ENCODE measurements around the gene SEPHS2. TPM values are rescaled to one million over a fixed set of nuclear protein-coding genes. Genes with fewer than 3 reads are reported as not detected.
"Not testable (repeated sequence)": the region's sequence is repeated elsewhere in the genome, so short reads cannot be mapped to it uniquely, and the experiment has no call there.

The SEPHS2 gene
- total RNA-seq, 1 experiment from 2014 or later = 53.5 TPM

DNA sequence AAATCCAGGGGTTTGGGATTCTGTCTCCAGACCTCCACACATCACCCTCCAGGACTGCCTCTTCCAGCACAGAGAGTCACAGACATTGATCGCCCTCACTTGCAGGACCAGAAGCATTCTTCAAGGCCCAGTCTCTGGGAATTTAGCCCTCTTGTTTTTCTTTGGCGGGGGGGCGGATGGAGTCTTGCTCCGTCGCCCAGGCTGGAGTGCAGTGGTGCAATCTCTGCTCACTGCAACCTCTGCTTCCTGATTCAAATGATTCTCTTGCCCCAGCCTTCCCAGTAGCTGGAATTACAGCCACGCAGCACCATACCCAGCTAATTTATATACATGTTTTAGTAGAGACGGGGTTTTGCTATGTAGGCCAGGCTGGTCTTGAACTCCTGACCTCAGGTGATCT, 18.4 kb upstream of the SEPHS2 start (continued):
- TF ChIP-seq PRDM15 (CRISPR knock-in tag; IDR thresholded peaks at IDR 0.05) = no peak
- no peak for TF ChIP-seq ARID4B (CRISPR knock-in tag; IDR thresholded peaks at IDR 0.05; ENCODE audit: borderline replicate concordance)
- TF ChIP-seq E2F5 (CRISPR knock-in tag; IDR thresholded peaks at IDR 0.05) = no peak
- no peak for TF ChIP-seq CBFB (CRISPR knock-in tag; IDR thresholded peaks at IDR 0.05; ENCODE audit: low read depth)
- TF ChIP-seq, protein P1, sequence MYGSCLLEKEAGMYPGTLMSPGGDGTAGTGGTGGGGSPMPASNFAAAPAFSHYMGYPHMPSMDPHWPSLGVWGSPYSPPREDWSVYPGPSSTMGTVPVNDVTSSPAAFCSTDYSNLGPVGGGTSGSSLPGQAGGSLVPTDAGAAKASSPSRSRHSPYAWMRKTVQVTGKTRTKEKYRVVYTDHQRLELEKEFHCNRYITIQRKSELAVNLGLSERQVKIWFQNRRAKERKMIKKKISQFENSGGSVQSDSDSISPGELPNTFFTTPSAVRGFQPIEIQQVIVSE (CRISPR knock-in tag; IDR thresholded peaks at IDR 0.05; ENCODE audit: borderline replicate concordance) = no peak
- no peak for TF ChIP-seq CREB1 (CRISPR knock-in tag; IDR thresholded peaks at IDR 0.05)
- no peak for TF ChIP-seq JUN (CRISPR knock-in tag; IDR thresholded peaks at IDR 0.05)

DNA sequence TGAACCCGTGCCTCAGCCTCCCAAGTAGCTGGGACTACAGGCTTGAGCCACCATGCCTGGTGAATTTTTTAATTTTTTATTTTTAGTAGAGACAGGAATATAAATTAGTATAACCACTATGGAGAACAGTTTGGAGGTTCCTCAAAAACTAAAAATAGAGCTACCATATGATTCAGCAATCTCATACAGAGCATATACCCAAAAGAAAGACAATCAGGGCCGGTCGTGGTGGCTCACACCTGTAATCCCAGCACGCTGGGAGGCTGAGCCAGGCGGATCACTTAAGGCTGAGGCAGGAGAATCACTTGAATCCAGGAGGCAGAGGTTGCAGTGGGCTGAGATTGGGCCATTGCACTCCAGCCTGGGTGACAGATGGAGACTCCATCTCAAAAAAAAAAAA, 15.8 kb upstream of the SEPHS2 start:
- POLR2A ChIA-PET; ATAC-seq; DNase-seq (ENCODE audit: low spot score); H3K36me3 Mint-ChIP-seq; H3K27me3 Mint-ChIP-seq (ENCODE audit: low read depth); H3K9me3 Mint-ChIP-seq; H3K27ac Mint-ChIP-seq; H3K4me1 Mint-ChIP-seq; H3K4me3 Mint-ChIP-seq: not testable (repeated sequence)
- CTCF ChIA-PET = interaction anchor here (0.6 to 1.6 kb wide), 6 partner anchors 11 to 155 kb away, joined by 3 to 6 read pairs (median 3); partner anchors contain the start of gene DCTPP1

- Mint-ChIP-seq H3K27ac (no peak overlapping the region), H3K27me3 (ENCODE audit: low read depth) (peaks cover 3% of the 10 kb centered on the region; the same call in 1 of the 2 replicates), H3K4me3 (no peak overlapping the region), H3K36me3 (no peaks in the 10 kb centered on the region), H3K4me1 (no peaks in the 10 kb centered on the region), H3K9me3 (no peaks in the 10 kb centered on the region)
- DNase-seq (ENCODE audit: low spot score) = no peak
- ChIA-PET CTCF (interaction anchor here (0.9 to 4.3 kb wide), 3 partner anchors 10 to 156 kb away, joined by 3 to 25 read pairs (median 5); no protein-coding TSS in a partner anchor), POLR2A (no interaction called here)
- no peak for TF ChIP-seq TEAD1 (CRISPR knock-in tag; IDR thresholded peaks at IDR 0.05)
- TF ChIP-seq, protein P2, sequence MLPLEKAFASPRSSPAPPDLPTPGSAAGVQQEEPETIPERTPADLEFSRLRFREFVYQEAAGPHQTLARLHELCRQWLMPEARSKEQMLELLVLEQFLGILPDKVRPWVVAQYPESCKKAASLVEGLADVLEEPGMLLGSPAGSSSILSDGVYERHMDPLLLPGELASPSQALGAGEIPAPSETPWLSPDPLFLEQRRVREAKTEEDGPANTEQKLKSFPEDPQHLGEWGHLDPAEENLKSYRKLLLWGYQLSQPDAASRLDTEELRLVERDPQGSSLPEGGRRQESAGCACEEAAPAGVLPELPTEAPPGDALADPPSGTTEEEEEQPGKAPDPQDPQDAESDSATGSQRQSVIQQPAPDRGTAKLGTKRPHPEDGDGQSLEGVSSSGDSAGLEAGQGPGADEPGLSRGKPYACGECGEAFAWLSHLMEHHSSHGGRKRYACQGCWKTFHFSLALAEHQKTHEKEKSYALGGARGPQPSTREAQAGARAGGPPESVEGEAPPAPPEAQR (CRISPR knock-in tag; IDR thresholded peaks at IDR 0.05) = no peak
- no peak for TF ChIP-seq MXD4 (CRISPR knock-in tag; IDR thresholded peaks at IDR 0.05; ENCODE audit: borderline replicate concordance)
- no peak for TF ChIP-seq SP1 (CRISPR knock-in tag; conservative IDR thresholded peaks at IDR 0.05)
- TF ChIP-seq PRDM15 (CRISPR knock-in tag; IDR thresholded peaks at IDR 0.05) = no peak
- no peak for TF ChIP-seq NR1H2 (CRISPR knock-in tag; IDR thresholded peaks at IDR 0.05)
- no peak for ATAC-seq
These were observed 13.8 kb upstream of the SEPHS2 start for GRCh38 chr16:30459456-30459855.
